CD4-positive, alpha-beta memory T cell (primary cell): Measurements from ENCODE around the gene RBKS. TPM values are rescaled to one million over a fixed set of nuclear protein-coding genes. Genes with fewer than 3 reads are reported as not detected.

Source experiments
- CTCF ChIA-PET: fragments of 350-600 bp; sonication (Branson Sonifier 250); formaldehyde crosslinking; loops from one replicate; lab custom pipeline; 2021; ENCODE audit warnings: inconsistent platforms; ENCODE audit not compliant: partially characterized antibody; lab: Charles Lee
- POLR2A ChIA-PET: fragments of 350-600 bp; sonication (Branson Sonifier 250); formaldehyde crosslinking; loops from one replicate; lab custom pipeline; 2021; ENCODE audit not compliant: partially characterized antibody; lab: Charles Lee
- DNase-seq, 5 donors: peaks; one replicate each; pipeline versions ENCODE4 v3.0.0 to v3.0.0-alpha.2; 2020 to 2022; ENCODE audit warnings: mixed read lengths in 1 of 5
- H3K27ac ChIP-seq: one replicate; pipeline ENCODE4 v1.7.0; 2013; ENCODE audit warnings: low read depth, low read length
- H3K27me3 ChIP-seq: 2 replicates; pipeline ENCODE4 v1.7.0; 2013; ENCODE audit warnings: mild to moderate bottlenecking, low read length, moderate library complexity; ENCODE audit not compliant: insufficient read depth
- H3K36me3 ChIP-seq: 2 replicates; pipeline ENCODE4 v1.7.0; 2013; ENCODE audit warnings: mild to moderate bottlenecking, low read length, moderate library complexity; ENCODE audit not compliant: insufficient read depth
- H3K4me1 ChIP-seq: 2 replicates; pipeline ENCODE4 v1.7.0; 2013; ENCODE audit warnings: mild to moderate bottlenecking, low read length, moderate library complexity; ENCODE audit not compliant: insufficient read depth
- H3K4me3 ChIP-seq, 2 donors: one replicate each; pipeline ENCODE4 v1.7.0; 2013; ENCODE audit warnings: low read length in 2 of 2, mild to moderate bottlenecking in 1 of 2
- H3K9me3 ChIP-seq, 2 donors: one replicate each; pipeline ENCODE4 v1.7.0; 2013; ENCODE audit warnings: low read length in 2 of 2, control low read depth in 1 of 2; ENCODE audit not compliant: control insufficient read depth in 1 of 2
- H3K27ac Mint-ChIP-seq, 7 donors: one replicate each; pipeline ENCODE4 v1.8.0; 2020 to 2021; ENCODE audit warnings: mixed read lengths in 7 of 7, mild to moderate bottlenecking in 6 of 7, inconsistent platforms in 3 of 7, moderate library complexity in 3 of 7
- H3K27me3 Mint-ChIP-seq, 2 donors: one replicate each; pipeline ENCODE4 v1.8.0; 2020 to 2021; ENCODE audit warnings: mixed read lengths in 2 of 2
- H3K36me3 Mint-ChIP-seq, 2 donors: one replicate each; pipeline ENCODE4 v1.8.0; 2020 to 2021; ENCODE audit warnings: mixed read lengths in 2 of 2, inconsistent platforms in 1 of 2, mild to moderate bottlenecking in 1 of 2
- H3K4me1 Mint-ChIP-seq, 4 donors: one replicate each; pipeline ENCODE4 v1.8.0; 2020 to 2021; ENCODE audit warnings: mixed read lengths in 4 of 4, mild to moderate bottlenecking in 1 of 4
- H3K4me3 Mint-ChIP-seq, 8 donors: one replicate each; pipeline ENCODE4 v1.8.0; 2020 to 2021; ENCODE audit warnings: mixed read lengths in 8 of 8, mild to moderate bottlenecking in 7 of 8, moderate library complexity in 6 of 8, inconsistent platforms in 3 of 8
- H3K9me3 Mint-ChIP-seq, 8 donors: one replicate each; pipeline ENCODE4 v1.8.0; 2020 to 2021; ENCODE audit warnings: mixed read lengths in 8 of 8, mild to moderate bottlenecking in 5 of 8, inconsistent platforms in 3 of 8, moderate library complexity in 1 of 8
- intact Hi-C: fragments of 100-400 bp; cut with micrococcal nuclease; formaldehyde crosslinking; loops from one replicate; pipeline ENCODE4 v1.15.1; 2023
- polyA plus RNA-seq, 2 donors: library from polyadenylated mRNA; unstranded; fragments of 300-500 nt; fragmentation: Illumina TruSeq; gene quantifications; one replicate each; pipeline ENCODE4 v1.2.3, GENCODE V29; 2021
- total RNA-seq, 2 experiments: library from RNA; stranded (reverse); gene quantifications; one replicate each; pipeline ENCODE4 v1.2.3, GENCODE V29; 2021

The RBKS gene
- total and polyA plus RNA-seq, 4 experiments from 2014 or later = 1.2 to 5.9 (median 2.1) TPM

DNA sequence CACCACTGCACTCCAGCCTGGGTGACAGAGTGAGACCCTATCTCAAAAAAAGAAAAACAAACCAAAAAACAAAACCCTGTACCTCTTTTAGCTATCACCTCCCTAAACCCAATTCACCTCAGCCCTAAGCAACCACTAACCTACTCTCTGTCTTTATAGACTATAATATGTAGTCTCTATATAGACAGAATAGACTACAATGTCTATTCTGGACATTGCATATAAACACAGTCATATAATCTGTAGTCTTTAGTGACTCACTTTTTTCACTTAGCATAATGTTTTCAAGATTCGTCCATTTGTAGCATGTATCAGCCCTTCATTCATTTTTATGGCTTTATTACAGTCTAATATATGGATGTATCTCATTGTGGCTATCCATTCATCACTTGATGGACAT lies 155.9 kb downstream of the RBKS start:
- intact Hi-C loops = no loop called here
- H3K27ac Mint-ChIP-seq = no peak overlapping the region
- peak overlapping the region in 4 of 8 donors; percentile 1 to 78 (median 70) for H3K4me3 Mint-ChIP-seq

More for the DNA sequence above, 155.9 kb downstream of the RBKS start:
- Histone ChIP-seq H3K4me1 (peaks cover 6% of the 10 kb centered on the region), H3K27me3 (no peaks in the 10 kb centered on the region), H3K4me3 (no peak overlapping the region), H3K36me3 (no peaks in the 10 kb centered on the region), H3K27ac (no peak overlapping the region), H3K9me3 (no peaks in the 10 kb centered on the region)
- Mint-ChIP-seq H3K27me3 (no peaks in the 10 kb centered on the region), H3K4me1 (peaks cover 3 to 14% (median 9%) of the 10 kb centered on the region in 4 donors), H3K36me3 (no peaks in the 10 kb centered on the region), H3K9me3 (no peaks in the 10 kb centered on the region)
- no peak for DNase-seq
- CTCF ChIA-PET = no interaction called here
- POLR2A ChIA-PET = no interaction called here

Other genes starting within 250 kb of the RBKS start
- 10 to 100 TPM; 45.4 to 48.5 TPM for gene SUPT7L, start 226.8 kb downstream of the RBKS start, total RNA-seq
- gene SUPT7L, start 226.8 kb downstream of the RBKS start, polyA plus RNA-seq = 10 to 100 TPM; 21.4 to 22.7 TPM
- gene SLC4A1AP, start 226.5 kb downstream of the RBKS start, total RNA-seq = 10 to 100 TPM; 24.4 to 26.6 TPM
- 10 to 100 TPM; 26.4 to 32.1 TPM for gene SLC4A1AP, start 226.5 kb downstream of the RBKS start, polyA plus RNA-seq
- gene MRPL33, start 118.7 kb downstream of the RBKS start, total RNA-seq = 10 to 100 TPM; 36.2 to 43.4 TPM
- gene MRPL33, start 118.7 kb downstream of the RBKS start, polyA plus RNA-seq = 100 to 1,000 TPM; 240 to 246 TPM
- gene BABAM2, start 342 bp upstream of the RBKS start, total RNA-seq = 10 to 100 TPM; 37.3 to 41.2 TPM
- 10 to 100 TPM; 55.2 to 60.1 TPM for gene BABAM2, start 342 bp upstream of the RBKS start, polyA plus RNA-seq